HepG2 (cell line): ENCODE data around the gene DPEP2NB. TPM values are rescaled to one million over a fixed set of nuclear protein-coding genes. Genes with fewer than 3 reads are reported as not detected.

Experiments
- ATAC-seq: fragments of 200-7000 bp; cut with Tn5 transposase; 3 replicates; pipeline ENCODE4 v1.9.1; 2020; ENCODE audit warnings: mild to moderate bottlenecking, moderate library complexity
- BruUV-seq: library from RNA; stranded (reverse); fragments of 400-500 nt; replicated peaks from 2 replicates; lab custom pipeline; 2021; lab: Mats Ljungman, UMichigan
- CTCF ChIA-PET: fragments of 300-600 bp; formaldehyde crosslinking; extraction: SDS; loops from one replicate; lab custom pipeline; 2021; ENCODE audit warnings: low total read pairs, inconsistent platforms, low intra/inter-chr PET ratio; lab: Yijun Ruan, JAX
- POLR2A ChIA-PET: fragments of 350-600 bp; sonication (Branson Sonifier 250); formaldehyde crosslinking; loops from one replicate; lab custom pipeline; 2020; ENCODE audit warnings: antibody characterized with exemption, inconsistent platforms; lab: Yijun Ruan, JAX
- DNase-seq: peaks from one replicate; pipeline ENCODE4 v3.0.0-alpha.2; 2015; ENCODE audit warnings: low spot score
- FAIRE-seq: peaks from 3 replicates; lab custom pipeline; 2011; peaks lifted over from hg19 to GRCh38; lab: Jason Lieb, UNC
- H2AFZ ChIP-seq: one replicate; pipeline ENCODE4 v1.6.1; 2011; ENCODE audit warnings: low read length, inconsistent platforms
- H3K27ac ChIP-seq: fragments of 300-600 bp; 3 replicates; pipeline ENCODE4 v1.8.0; 2011; ENCODE audit warnings: mixed run types, mild to moderate bottlenecking, mixed read lengths, low read length, inconsistent platforms; ENCODE audit not compliant: insufficient read depth; ENCODE audit errors: extremely low read length
- H3K27me3 ChIP-seq, 2 experiments: fragments of 200-600 bp in 1 of 2; 2 replicates in 1 of 2; 3 replicates in 1 of 2; pipeline versions ENCODE4 v1.6.0 to v1.8.0; 2011; ENCODE audit warnings: low read length in 2 of 2, mild to moderate bottlenecking in 2 of 2, moderate library complexity in 2 of 2, inconsistent platforms in 1 of 2; ENCODE audit not compliant: insufficient read depth in 2 of 2, control insufficient read depth in 1 of 2
- H3K36me3 ChIP-seq, 2 experiments: fragments of 200-600 bp in 1 of 2; replicated peaks in 1 of 2; 2 replicates in 1 of 2; 3 replicates in 1 of 2; pipeline versions ENCODE4 v1.5.1 to v1.8.0; 2011; ENCODE audit warnings: low read length in 2 of 2, inconsistent platforms in 1 of 2; ENCODE audit not compliant: insufficient read depth in 2 of 2, control insufficient read depth in 1 of 2
- H3K4me1 ChIP-seq: 2 replicates; pipeline ENCODE4 v1.5.1; 2012; ENCODE audit warnings: low read length, inconsistent platforms; ENCODE audit not compliant: insufficient read depth
- H3K4me2 ChIP-seq: 2 replicates; pipeline ENCODE4 v1.6.0; 2011; ENCODE audit warnings: low read depth, low read length, inconsistent platforms
- H3K4me3 ChIP-seq, 3 experiments: fragments of 200-600 bp in 1 of 3; sonication (generic), shearing (Covaris generic) in 1 of 3; replicated peaks in 1 of 3; 2 replicates each; pipeline ENCODE4 v1.5.1; 2011 to 2016; ENCODE audit warnings: low read length in 3 of 3, inconsistent platforms in 2 of 3, low read depth in 2 of 3, mild to moderate bottlenecking in 2 of 3, control low read depth in 1 of 3, mixed read lengths in 1 of 3; ENCODE audit not compliant: insufficient read depth in 1 of 3
- H3K79me2 ChIP-seq: one replicate; pipeline ENCODE4 v1.6.1; 2011; ENCODE audit warnings: low read length, inconsistent platforms; ENCODE audit not compliant: insufficient read depth
- H3K9ac ChIP-seq: 2 replicates; pipeline ENCODE4 v1.6.0; 2011; ENCODE audit warnings: mild to moderate bottlenecking, low read depth, low read length, inconsistent platforms; ENCODE audit not compliant: insufficient read depth
- H3K9me3 ChIP-seq: 2 replicates; pipeline ENCODE4 v1.5.1; 2012; ENCODE audit warnings: mild to moderate bottlenecking, low read length
- H4K20me1 ChIP-seq: 2 replicates; pipeline ENCODE4 v1.6.0; 2011; ENCODE audit warnings: inconsistent platforms, mild to moderate bottlenecking, low read length, moderate library complexity; ENCODE audit not compliant: insufficient read depth
- AGO1 ChIP-seq: fragments of 200-400 bp; formaldehyde crosslinking; IDR thresholded peaks from 2 replicates; pipeline ENCODE4 v1.6.1; 2017; ENCODE audit warnings: mild to moderate bottlenecking, low read depth, low read length, moderate library complexity; ENCODE audit not compliant: poor library complexity, severe bottlenecking
- ARHGAP35 ChIP-seq: sonication (generic); formaldehyde crosslinking; IDR thresholded peaks from 2 replicates; pipeline ENCODE4 v1.9.0; 2022; ENCODE audit warnings: mild to moderate bottlenecking, inconsistent platforms, moderate library complexity, missing genetic modification reagents, borderline replicate concordance
- FOSL1 ChIP-seq: sonication (generic); formaldehyde crosslinking; IDR thresholded peaks from 2 replicates; pipeline ENCODE4 v1.9.0; 2021; ENCODE audit warnings: missing genetic modification reagents, borderline replicate concordance
- GTF2F1 ChIP-seq: fragments of 150-350 bp; IDR thresholded peaks from 2 replicates; pipeline ENCODE4 v1.6.1; 2014; ENCODE audit warnings: low read length
- HDAC1 ChIP-seq: sonication (generic); formaldehyde crosslinking; IDR thresholded peaks from 2 replicates; pipeline ENCODE4 v1.5.1; 2020; ENCODE audit warnings: mild to moderate bottlenecking, missing genetic modification reagents
- IRX3 ChIP-seq: sonication (generic); formaldehyde crosslinking; IDR thresholded peaks from 2 replicates; pipeline ENCODE4 v1.8.1; 2023; ENCODE audit warnings: mild to moderate bottlenecking, low read depth, missing genetic modification reagents, borderline replicate concordance
- MAFF ChIP-seq: IDR thresholded peaks from 2 replicates; pipeline ENCODE4 v1.6.1; 2011; ENCODE audit warnings: low read depth, low read length, improper control_type of control experiment
- MIER2 ChIP-seq: IDR thresholded peaks from 2 replicates; pipeline ENCODE4 v1.6.1; 2016; ENCODE audit warnings: missing biosample characterization, missing genetic modification reagents
- NFYC ChIP-seq: IDR thresholded peaks from 2 replicates; pipeline ENCODE4 v1.6.1; 2016; ENCODE audit warnings: missing genetic modification reagents, missing compliant biosample characterization
- NR2F6 ChIP-seq, 2 experiments: IDR thresholded peaks; 2 replicates each; pipeline ENCODE4 v1.6.1; 2016; ENCODE audit warnings: antibody characterized with exemption in 1 of 2, mild to moderate bottlenecking in 1 of 2
- NR3C1 ChIP-seq: sonication (generic); formaldehyde crosslinking; IDR thresholded peaks from 2 replicates; pipeline ENCODE4 v1.4.0; 2020; ENCODE audit warnings: missing genetic modification reagents
- PHF21A ChIP-seq: sonication (generic); formaldehyde crosslinking; IDR thresholded peaks from 2 replicates; pipeline ENCODE4 v1.5.0; 2020; ENCODE audit warnings: mild to moderate bottlenecking, missing genetic modification reagents
- RXRA ChIP-seq: sonication (generic); formaldehyde crosslinking; IDR thresholded peaks from 2 replicates; pipeline ENCODE4 v1.5.1; 2020; ENCODE audit warnings: missing genetic modification reagents
- SETDB1 ChIP-seq: sonication (generic); formaldehyde crosslinking; IDR thresholded peaks from 2 replicates; pipeline ENCODE4 v1.5.1; 2020; ENCODE audit warnings: missing genetic modification reagents, mild to moderate bottlenecking, borderline replicate concordance
- SP4 ChIP-seq: sonication (generic); formaldehyde crosslinking; IDR thresholded peaks from 2 replicates; pipeline ENCODE4 v1.8.1; 2023; ENCODE audit warnings: mild to moderate bottlenecking, missing genetic modification reagents
- ZHX1 ChIP-seq: sonication (generic); formaldehyde crosslinking; IDR thresholded peaks from 2 replicates; pipeline ENCODE4 v1.8.1; 2022; ENCODE audit warnings: low read depth, mild to moderate bottlenecking, missing genetic modification reagents
- ZNF678 ChIP-seq: sonication (generic); formaldehyde crosslinking; IDR thresholded peaks from 2 replicates; pipeline ENCODE4 v1.4.0; 2020; ENCODE audit warnings: mild to moderate bottlenecking, missing genetic modification reagents
- ZNF780A ChIP-seq: sonication (generic); formaldehyde crosslinking; IDR thresholded peaks from 2 replicates; pipeline ENCODE4 v1.8.0; 2022; ENCODE audit warnings: mild to moderate bottlenecking, missing genetic modification reagents, moderate library complexity
- WGBS: methylation state at CpG from one replicate; pipeline ENCODE4 v1.1.6; 2017; ENCODE audit warnings: low lambda C conversion rate; 5-methylcytosine and 5-hydroxymethylcytosine counted together
- in situ Hi-C: cut with HindIII; loops from 2 replicates; pipeline ENCODE4 v1.10.0; 2017; ENCODE audit warnings: low pct_unique_long_range_greater_than_20kb; ENCODE audit not compliant: extremely low pct_ligation_motif_present
- intact Hi-C: fragments of 100-400 bp; cut with micrococcal nuclease; formaldehyde crosslinking; loops from one replicate; pipeline ENCODE4 v1.10.0; 2022; ENCODE audit not compliant: unreplicated experiment
- polyA plus RNA-seq, 8 experiments: library from polyadenylated mRNA; depleted of rRNA in 3 of 8; stranded (reverse) in 7 of 8; unstranded in 1 of 8; fragments of >200 nt; fragmentation: Illumina TruSeq in 4 of 8; extraction: Trizol in 4 of 8; gene quantifications; 2 replicates each; pipeline versions ENCODE4 v1.2.1 to v1.2.3, GENCODE V29; 2011 to 2016; ENCODE audit warnings: low read depth in 4 of 8, missing spikeins in 1 of 8, mixed read lengths in 1 of 8; ENCODE audit not compliant: insufficient read depth in 1 of 8
- total RNA-seq, 5 experiments: library from RNA; depleted of rRNA; stranded (reverse); fragments of >200 nt; fragmentation: Illumina TruSeq; extraction: Trizol; gene quantifications; 2 replicates each; pipeline ENCODE4 v1.2.3, GENCODE V29; 2016; ENCODE audit warnings: low read depth in 1 of 5
- TF ChIP-seq, protein P1 (sequence below): sonication (generic); formaldehyde crosslinking; conservative IDR thresholded peaks from 2 replicates; pipeline ENCODE4 v1.8.0; 2022; ENCODE audit warnings: mild to moderate bottlenecking, moderate library complexity, missing genetic modification reagents
- TF ChIP-seq, protein P2 (sequence below): sonication (generic); formaldehyde crosslinking; IDR thresholded peaks from 2 replicates; pipeline ENCODE4 v1.8.0; 2023; ENCODE audit warnings: mild to moderate bottlenecking, missing genetic modification reagents

DPEP2NB gene
- total and polyA plus RNA-seq, 2 of the 13 experiments (the other 11 are each of a cell fraction or from before 2014, with no cell fraction given) = not detected

- peak overlapping the region; percentile 89 to 91 (median 90) for H3K4me3 ChIP-seq
- H3K27ac ChIP-seq = peak overlapping the region; percentile 75
- CTCF ChIA-PET = no interaction called here
- POLR2A ChIA-PET = interaction anchor here (0.5 to 12.9 kb wide), 21 partner anchors 9 to 405 kb away, joined by 3 to 226 read pairs (median 6); partner anchors contain the start of genes CTCF, CTRL, DDX28 and DPEP2
- peak overlapping the region; percentile 92 for H3K4me2 ChIP-seq
- H4K20me1 ChIP-seq = peaks cover 16% of the 10 kb centered on the region
- no peak overlapping the region for H2AFZ ChIP-seq
- DNase-seq = peak; percentile 65
- no peaks in the 10 kb centered on the region; a peak in 1 of 5 replicates for H3K27me3 ChIP-seq
- H3K79me2 ChIP-seq = peaks cover 68% of the 10 kb centered on the region
- peak; percentile 67 for ATAC-seq
- intact Hi-C loops (no loop called here), in situ Hi-C loops (no loop called here)
- peaks cover 14 to 19% of the 10 kb centered on the region in 2 experiments for H3K36me3 ChIP-seq
- no peaks in the 10 kb centered on the region for H3K9me3 ChIP-seq
- peak; percentile 89 for FAIRE-seq
- WGBS = 6% methylated on average over 3 of the region's 3 CpGs
- H3K9ac ChIP-seq = peak overlapping the region; percentile 97
- BruUV-seq = no TSS peak
- peaks cover 62% of the 10 kb centered on the region for H3K4me1 ChIP-seq
- TF ChIP-seq ZNF780A (no peak), MIER2 (CRISPR knock-in tag) (no peak), FOSL1 (CRISPR knock-in tag) (no peak), NR2F6 (IDR thresholded peaks at IDR 0.05) (peak; percentile 30; the same call in 1 of the 2 replicates), NR2F6 (CRISPR knock-in tag; IDR thresholded peaks at IDR 0.05) (no peak), NR3C1 (CRISPR knock-in tag) (no peak), MAFF (no peak), ZNF678 (CRISPR knock-in tag) (no peak), SP4 (CRISPR knock-in tag) (no peak), ARHGAP35 (CRISPR knock-in tag) (0 out of 2 replicates have a peak, but pooled peaks have one; percentile 24), SETDB1 (CRISPR knock-in tag) (no peak), ZHX1 (CRISPR knock-in tag) (no peak), PHF21A (no peak; the same call in 1 of the 2 replicates), HDAC1 (CRISPR knock-in tag) (no peak), RXRA (CRISPR knock-in tag) (peak; percentile 39; the same call in 1 of the 2 replicates), IRX3 (no peak), GTF2F1 (no peak), AGO1 (no peak), NFYC (no peak)
- TF ChIP-seq, protein P1, sequence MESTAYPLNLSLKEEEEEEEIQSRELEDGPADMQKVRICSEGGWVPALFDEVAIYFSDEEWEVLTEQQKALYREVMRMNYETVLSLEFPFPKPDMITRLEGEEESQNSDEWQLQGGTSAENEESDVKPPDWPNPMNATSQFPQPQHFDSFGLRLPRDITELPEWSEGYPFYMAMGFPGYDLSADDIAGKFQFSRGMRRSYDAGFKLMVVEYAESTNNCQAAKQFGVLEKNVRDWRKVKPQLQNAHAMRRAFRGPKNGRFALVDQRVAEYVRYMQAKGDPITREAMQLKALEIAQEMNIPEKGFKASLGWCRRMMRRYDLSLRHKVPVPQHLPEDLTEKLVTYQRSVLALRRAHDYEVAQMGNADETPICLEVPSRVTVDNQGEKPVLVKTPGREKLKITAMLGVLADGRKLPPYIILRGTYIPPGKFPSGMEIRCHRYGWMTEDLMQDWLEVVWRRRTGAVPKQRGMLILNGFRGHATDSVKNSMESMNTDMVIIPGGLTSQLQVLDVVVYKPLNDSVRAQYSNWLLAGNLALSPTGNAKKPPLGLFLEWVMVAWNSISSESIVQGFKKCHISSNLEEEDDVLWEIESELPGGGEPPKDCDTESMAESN (CRISPR knock-in tag) = no peak
- TF ChIP-seq, protein P2, sequence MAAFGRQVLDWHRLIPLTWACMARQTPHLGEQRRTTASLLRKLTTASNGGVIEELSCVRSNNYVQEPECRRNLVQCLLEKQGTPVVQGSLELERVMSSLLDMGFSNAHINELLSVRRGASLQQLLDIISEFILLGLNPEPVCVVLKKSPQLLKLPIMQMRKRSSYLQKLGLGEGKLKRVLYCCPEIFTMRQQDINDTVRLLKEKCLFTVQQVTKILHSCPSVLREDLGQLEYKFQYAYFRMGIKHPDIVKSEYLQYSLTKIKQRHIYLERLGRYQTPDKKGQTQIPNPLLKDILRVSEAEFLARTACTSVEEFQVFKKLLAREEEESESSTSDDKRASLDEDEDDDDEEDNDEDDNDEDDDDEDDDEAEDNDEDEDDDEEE (CRISPR knock-in tag) = no peak
These were observed 49.0 kb downstream of the DPEP2NB start for GRCh38 chr16:67966549-67967182.
